Measurements from ENCODE around the gene BICD1.

Gene BICD1

DNA sequence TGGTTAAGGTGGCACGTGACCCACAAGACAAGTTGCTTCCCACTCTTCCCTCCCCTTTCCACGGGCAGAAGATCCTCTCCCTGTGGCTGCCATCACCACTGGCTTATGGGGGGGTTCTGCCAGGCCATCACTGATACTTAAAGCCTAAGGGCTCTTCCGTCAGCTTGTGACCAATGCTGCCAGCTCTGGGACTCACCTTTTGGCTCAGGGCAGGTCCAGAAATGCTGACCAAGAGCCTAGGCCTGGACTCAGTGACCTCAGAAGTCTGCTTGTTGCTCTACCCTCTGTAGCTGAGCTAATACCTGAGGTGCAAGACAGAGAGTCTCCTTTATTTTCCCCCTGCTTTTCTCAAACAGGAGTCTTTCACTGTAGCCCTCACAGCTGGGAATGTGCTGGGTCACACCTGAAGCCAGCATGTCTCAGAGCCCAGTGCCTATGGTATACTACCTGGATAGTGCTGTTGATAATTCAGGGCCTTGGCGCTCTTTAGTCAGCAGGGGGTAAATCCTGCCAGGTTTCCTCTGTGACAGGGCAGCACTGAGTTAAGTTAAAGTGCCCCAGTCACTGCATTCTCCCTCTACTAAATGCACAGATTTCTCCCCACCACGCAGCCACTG lies 312.4 kb downstream of the BICD1 start:
- no peak for FAIRE-seq

DNA sequence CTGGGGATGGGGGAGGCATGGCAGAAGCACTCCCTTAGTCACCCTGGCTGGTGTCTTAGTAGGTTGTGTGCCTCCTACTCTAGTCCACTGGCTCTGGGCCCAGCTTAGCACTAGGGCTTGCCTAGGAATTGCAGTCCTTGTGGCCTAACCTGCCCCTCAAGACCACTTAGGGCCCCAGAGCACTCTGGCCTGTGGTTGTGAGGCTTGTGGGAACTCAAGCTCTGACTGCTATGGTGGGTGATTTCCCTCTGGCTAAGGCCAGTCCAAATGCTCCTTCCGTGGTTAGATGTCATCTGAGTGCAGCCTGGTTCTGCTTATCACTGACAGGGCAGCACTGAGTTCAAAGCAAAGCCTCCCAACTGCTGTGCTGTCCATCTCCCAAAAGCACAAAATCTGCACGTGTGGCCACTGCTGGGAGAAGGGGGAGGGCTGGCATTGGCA lies 312.9 kb downstream of the BICD1 start:
- FAIRE-seq = no peak

DNA sequence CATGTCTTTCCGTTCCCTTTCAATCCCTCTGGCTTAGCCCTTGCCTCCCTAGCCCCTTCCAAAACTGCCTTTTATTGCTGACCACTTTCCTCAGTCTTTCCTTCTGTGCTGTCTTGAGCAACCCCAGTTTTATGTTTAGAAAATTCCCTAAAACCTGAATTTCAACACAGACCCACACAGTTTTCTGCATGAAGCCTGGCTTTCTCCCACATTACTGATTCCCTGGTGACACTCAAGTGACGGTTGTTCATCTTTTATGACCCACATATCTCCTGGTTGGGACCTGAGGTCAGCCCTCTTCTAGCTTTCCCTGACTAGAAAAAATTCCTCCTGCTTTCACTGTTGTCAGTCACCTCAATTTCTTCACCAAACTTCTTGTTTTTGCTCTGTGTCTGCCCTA lies 313.7 kb downstream of the BICD1 start:
- FAIRE-seq = no peak

DNA sequence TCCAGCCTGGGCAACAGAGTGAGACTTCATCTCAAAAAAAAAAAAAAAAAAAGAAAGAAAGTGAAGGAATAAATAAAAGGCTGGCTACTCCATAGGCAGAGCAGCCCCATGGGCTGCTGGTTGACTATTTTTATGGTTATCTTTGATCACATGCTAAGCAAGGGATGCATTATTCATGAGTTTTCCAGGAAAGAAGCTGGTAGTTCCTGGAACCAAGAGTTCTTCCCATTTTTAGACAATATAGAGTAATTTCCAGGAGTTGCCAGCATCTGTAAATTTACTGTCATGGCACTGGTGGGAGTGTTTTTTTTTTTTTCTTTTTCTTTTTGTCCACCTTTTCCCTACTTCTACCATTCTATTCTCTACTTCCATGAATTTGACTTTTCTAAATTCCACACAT lies 316.9 kb downstream of the BICD1 start:
- no peak for FAIRE-seq

DNA sequence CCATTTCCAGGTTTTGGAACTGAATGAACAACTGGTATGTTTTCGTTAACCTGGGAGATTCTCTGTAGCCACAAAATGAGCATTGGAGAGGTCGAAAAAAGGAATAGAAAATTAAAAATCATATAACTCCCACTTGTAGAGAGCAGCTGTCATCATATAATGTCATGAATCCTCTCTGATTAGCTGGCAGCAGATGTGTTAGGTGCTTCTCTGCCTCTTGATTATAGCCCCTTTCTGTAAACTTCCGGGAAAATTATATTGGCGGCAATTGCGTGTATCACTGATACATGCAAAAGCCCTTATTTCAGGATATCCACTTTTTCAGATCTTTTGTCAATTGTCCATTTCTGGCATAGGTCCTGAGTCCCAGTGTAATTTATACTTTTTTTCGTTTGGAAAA lies 324.4 kb downstream of the BICD1 start:
- FAIRE-seq = no peak

Data from islet of Langerhans (tissue), 1 donor.